Measurements from ENCODE around the gene ERLIN1. TPM values are rescaled to one million over a fixed set of nuclear protein-coding genes. Genes with fewer than 3 reads are reported as not detected.

ERLIN1 gene
- total and polyA plus RNA-seq, 2 experiments from 2014 or later = 7.2 to 20.4 TPM

DNA sequence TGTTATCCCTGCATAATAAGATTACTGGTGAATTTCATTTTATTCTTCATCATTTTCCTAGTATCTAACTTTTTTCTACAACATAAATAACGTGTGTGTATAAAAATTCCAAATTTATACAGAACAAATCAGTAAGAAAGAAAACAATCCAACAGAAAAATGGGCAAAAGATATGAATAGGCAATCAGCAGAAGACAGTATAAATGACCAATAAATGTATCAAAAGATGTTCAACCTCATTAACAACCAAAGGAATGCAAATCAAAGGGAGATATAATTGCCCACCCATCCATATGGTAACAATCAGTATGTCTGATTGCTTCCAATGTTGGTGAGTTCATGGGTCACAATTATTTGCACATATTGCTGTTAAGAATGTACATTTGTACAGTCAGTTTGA is 13.5 kb downstream of the ERLIN1 start (continued):
- TF ChIP-seq, protein P1, sequence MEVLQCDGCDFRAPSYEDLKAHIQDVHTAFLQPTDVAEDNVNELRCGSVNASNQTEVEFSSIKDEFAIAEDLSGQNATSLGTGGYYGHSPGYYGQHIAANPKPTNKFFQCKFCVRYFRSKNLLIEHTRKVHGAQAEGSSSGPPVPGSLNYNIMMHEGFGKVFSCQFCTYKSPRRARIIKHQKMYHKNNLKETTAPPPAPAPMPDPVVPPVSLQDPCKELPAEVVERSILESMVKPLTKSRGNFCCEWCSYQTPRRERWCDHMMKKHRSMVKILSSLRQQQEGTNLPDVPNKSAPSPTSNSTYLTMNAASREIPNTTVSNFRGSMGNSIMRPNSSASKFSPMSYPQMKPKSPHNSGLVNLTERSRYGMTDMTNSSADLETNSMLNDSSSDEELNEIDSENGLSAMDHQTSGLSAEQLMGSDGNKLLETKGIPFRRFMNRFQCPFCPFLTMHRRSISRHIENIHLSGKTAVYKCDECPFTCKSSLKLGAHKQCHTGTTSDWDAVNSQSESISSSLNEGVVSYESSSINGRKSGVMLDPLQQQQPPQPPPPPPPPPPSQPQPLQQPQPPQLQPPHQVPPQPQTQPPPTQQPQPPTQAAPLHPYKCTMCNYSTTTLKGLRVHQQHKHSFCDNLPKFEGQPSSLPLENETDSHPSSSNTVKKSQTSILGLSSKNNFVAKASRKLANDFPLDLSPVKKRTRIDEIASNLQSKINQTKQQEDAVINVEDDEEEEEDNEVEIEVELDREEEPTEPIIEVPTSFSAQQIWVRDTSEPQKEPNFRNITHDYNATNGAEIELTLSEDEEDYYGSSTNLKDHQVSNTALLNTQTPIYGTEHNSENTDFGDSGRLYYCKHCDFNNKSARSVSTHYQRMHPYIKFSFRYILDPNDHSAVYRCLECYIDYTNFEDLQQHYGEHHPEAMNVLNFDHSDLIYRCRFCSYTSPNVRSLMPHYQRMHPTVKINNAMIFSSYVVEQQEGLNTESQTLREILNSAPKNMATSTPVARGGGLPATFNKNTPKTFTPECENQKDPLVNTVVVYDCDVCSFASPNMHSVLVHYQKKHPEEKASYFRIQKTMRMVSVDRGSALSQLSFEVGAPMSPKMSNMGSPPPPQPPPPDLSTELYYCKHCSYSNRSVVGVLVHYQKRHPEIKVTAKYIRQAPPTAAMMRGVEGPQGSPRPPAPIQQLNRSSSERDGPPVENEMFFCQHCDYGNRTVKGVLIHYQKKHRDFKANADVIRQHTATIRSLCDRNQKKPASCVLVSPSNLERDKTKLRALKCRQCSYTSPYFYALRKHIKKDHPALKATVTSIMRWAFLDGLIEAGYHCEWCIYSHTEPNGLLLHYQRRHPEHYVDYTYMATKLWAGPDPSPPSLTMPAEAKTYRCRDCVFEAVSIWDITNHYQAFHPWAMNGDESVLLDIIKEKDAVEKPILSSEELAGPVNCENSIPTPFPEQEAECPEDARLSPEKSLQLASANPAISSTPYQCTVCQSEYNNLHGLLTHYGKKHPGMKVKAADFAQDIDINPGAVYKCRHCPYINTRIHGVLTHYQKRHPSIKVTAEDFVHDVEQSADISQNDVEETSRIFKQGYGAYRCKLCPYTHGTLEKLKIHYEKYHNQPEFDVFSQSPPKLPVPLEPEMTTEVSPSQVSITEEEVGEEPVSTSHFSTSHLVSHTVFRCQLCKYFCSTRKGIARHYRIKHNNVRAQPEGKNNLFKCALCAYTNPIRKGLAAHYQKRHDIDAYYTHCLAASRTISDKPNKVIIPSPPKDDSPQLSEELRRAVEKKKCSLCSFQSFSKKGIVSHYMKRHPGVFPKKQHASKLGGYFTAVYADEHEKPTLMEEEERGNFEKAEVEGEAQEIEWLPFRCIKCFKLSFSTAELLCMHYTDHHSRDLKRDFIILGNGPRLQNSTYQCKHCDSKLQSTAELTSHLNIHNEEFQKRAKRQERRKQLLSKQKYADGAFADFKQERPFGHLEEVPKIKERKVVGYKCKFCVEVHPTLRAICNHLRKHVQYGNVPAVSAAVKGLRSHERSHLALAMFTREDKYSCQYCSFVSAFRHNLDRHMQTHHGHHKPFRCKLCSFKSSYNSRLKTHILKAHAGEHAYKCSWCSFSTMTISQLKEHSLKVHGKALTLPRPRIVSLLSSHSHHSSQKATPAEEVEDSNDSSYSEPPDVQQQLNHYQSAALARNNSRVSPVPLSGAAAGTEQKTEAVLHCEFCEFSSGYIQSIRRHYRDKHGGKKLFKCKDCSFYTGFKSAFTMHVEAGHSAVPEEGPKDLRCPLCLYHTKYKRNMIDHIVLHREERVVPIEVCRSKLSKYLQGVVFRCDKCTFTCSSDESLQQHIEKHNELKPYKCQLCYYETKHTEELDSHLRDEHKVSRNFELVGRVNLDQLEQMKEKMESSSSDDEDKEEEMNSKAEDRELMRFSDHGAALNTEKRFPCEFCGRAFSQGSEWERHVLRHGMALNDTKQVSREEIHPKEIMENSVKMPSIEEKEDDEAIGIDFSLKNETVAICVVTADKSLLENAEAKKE (CRISPR knock-in tag; IDR thresholded peaks at IDR 0.05) = no peak
- no peak for TF ChIP-seq EZH2phosphoT487 (IDR thresholded peaks at IDR 0.05; ENCODE audit: unreplicated experiment)
- TF ChIP-seq, protein P2, sequence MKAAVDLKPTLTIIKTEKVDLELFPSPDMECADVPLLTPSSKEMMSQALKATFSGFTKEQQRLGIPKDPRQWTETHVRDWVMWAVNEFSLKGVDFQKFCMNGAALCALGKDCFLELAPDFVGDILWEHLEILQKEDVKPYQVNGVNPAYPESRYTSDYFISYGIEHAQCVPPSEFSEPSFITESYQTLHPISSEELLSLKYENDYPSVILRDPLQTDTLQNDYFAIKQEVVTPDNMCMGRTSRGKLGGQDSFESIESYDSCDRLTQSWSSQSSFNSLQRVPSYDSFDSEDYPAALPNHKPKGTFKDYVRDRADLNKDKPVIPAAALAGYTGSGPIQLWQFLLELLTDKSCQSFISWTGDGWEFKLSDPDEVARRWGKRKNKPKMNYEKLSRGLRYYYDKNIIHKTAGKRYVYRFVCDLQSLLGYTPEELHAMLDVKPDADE (IDR thresholded peaks at IDR 0.05) = no peak
- TF ChIP-seq POLR2AphosphoS5 (IDR thresholded peaks at IDR 0.05; ENCODE audit: low read depth) = no peak
- TF ChIP-seq ZNF114 (CRISPR knock-in tag; IDR thresholded peaks at IDR 0.05) = no peak
- no peak for TF ChIP-seq NANOG (IDR thresholded peaks at IDR 0.05; ENCODE audit: borderline replicate concordance)

DNA sequence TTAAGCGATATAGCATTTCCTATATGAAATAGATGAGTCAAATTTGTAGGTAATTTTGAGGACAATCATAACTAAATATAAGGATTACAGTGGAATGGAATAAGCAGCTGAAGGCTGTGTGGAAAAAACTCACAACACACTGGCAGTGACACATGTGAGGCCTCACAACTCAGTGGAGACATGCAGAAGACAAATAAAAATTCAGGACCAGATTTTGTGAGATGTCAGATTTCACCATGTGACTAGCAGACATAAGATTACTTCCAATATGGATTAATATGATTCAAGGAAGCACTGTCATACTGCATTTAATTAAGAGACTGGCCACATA is 17.6 kb downstream of the ERLIN1 start:
- Histone ChIP-seq H4K20me1 (replicated peaks; ENCODE audit: insufficient read depth) (no peaks in the 10 kb centered on the region; the same call in 1 of the 2 replicates), H3K79me2 (replicated peaks; ENCODE audit: insufficient read depth) (no peaks in the 10 kb centered on the region), H3K27me3 (ENCODE audit: insufficient read depth) (no peaks in the 10 kb centered on the region), H3K27ac (ENCODE audit: low read depth) (no peak overlapping the region), H3K36me3 (ENCODE audit: insufficient read depth) (no peaks in the 10 kb centered on the region), H3K4me1 (ENCODE audit: insufficient read depth) (no peaks in the 10 kb centered on the region), H3K4me2 (no peak overlapping the region), H3F3A (replicated peaks; ENCODE audit: low read depth) (no peaks in the 10 kb centered on the region), H3K9me2 (ENCODE audit: insufficient read depth) (no peaks in the 10 kb centered on the region), H3K4me3 (no peak overlapping the region), H2AFZ (no peak overlapping the region)
- Mint-ChIP-seq H3K9me3 (no peaks in the 10 kb centered on the region), H3K36me3 (ENCODE audit: low read depth) (peaks cover 14% of the 10 kb centered on the region), H3K27me3 (ENCODE audit: insufficient read depth, low read depth, poor library complexity) (no peaks in the 10 kb centered on the region), H3K27ac (no peak overlapping the region), H3K4me1 (no peaks in the 10 kb centered on the region), H3K4me3 (no peak overlapping the region)
- ATAC-seq (no peak), DNase-seq (ENCODE audit: low spot score) (no peak)
- TF ChIP-seq, protein P2 (IDR thresholded peaks at IDR 0.05) = no peak
- no peak for TF ChIP-seq NANOG (IDR thresholded peaks at IDR 0.05; ENCODE audit: borderline replicate concordance)
- no peak for TF ChIP-seq POLR2AphosphoS5 (IDR thresholded peaks at IDR 0.05; ENCODE audit: low read depth)
- TF ChIP-seq EZH2phosphoT487 (IDR thresholded peaks at IDR 0.05; ENCODE audit: unreplicated experiment) = no peak
- TF ChIP-seq CREB1 (CRISPR knock-in tag; IDR thresholded peaks at IDR 0.05; ENCODE audit: low read depth) = no peak
- TF ChIP-seq ZNF114 (CRISPR knock-in tag; IDR thresholded peaks at IDR 0.05) = no peak
- no peak for TF ChIP-seq ZNF331 (CRISPR knock-in tag; IDR thresholded peaks at IDR 0.05; ENCODE audit: low read depth)
- TF ChIP-seq JUNB (IDR thresholded peaks at IDR 0.05; ENCODE audit: unreplicated experiment) = no peak
- TF ChIP-seq STAT1 (IDR thresholded peaks at IDR 0.05; ENCODE audit: unreplicated experiment) = no peak
- TF ChIP-seq, protein P3, sequence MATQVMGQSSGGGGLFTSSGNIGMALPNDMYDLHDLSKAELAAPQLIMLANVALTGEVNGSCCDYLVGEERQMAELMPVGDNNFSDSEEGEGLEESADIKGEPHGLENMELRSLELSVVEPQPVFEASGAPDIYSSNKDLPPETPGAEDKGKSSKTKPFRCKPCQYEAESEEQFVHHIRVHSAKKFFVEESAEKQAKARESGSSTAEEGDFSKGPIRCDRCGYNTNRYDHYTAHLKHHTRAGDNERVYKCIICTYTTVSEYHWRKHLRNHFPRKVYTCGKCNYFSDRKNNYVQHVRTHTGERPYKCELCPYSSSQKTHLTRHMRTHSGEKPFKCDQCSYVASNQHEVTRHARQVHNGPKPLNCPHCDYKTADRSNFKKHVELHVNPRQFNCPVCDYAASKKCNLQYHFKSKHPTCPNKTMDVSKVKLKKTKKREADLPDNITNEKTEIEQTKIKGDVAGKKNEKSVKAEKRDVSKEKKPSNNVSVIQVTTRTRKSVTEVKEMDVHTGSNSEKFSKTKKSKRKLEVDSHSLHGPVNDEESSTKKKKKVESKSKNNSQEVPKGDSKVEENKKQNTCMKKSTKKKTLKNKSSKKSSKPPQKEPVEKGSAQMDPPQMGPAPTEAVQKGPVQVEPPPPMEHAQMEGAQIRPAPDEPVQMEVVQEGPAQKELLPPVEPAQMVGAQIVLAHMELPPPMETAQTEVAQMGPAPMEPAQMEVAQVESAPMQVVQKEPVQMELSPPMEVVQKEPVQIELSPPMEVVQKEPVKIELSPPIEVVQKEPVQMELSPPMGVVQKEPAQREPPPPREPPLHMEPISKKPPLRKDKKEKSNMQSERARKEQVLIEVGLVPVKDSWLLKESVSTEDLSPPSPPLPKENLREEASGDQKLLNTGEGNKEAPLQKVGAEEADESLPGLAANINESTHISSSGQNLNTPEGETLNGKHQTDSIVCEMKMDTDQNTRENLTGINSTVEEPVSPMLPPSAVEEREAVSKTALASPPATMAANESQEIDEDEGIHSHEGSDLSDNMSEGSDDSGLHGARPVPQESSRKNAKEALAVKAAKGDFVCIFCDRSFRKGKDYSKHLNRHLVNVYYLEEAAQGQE (IDR thresholded peaks at IDR 0.05; ENCODE audit: unreplicated experiment) = no peak
